ENCODE measurements around the gene GPR132.

DNA sequence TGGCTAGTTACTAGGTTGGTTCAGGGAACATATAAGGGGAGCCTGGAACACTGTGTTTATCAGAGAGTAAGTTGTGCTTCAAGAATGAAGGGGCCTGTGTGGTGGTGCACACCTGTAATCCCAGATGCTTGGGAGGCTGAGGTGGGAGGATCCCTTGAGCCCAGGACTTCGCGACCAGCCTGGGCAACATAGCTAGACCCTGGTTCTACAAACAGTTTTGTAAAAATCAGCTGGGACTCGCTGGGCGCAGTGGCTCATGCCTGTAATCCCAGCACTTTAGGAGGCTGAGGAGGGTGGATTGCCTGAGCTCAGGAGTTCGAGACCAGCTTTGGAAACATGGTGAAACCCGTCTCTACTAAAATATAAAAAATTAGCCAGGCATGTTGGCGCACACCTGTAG lies 42.1 kb upstream of the GPR132 start:
- TF ChIP-seq, protein P1, sequence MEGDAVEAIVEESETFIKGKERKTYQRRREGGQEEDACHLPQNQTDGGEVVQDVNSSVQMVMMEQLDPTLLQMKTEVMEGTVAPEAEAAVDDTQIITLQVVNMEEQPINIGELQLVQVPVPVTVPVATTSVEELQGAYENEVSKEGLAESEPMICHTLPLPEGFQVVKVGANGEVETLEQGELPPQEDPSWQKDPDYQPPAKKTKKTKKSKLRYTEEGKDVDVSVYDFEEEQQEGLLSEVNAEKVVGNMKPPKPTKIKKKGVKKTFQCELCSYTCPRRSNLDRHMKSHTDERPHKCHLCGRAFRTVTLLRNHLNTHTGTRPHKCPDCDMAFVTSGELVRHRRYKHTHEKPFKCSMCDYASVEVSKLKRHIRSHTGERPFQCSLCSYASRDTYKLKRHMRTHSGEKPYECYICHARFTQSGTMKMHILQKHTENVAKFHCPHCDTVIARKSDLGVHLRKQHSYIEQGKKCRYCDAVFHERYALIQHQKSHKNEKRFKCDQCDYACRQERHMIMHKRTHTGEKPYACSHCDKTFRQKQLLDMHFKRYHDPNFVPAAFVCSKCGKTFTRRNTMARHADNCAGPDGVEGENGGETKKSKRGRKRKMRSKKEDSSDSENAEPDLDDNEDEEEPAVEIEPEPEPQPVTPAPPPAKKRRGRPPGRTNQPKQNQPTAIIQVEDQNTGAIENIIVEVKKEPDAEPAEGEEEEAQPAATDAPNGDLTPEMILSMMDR (IDR thresholded peaks at IDR 0.05; ENCODE audit: insufficient read depth, low read depth, low read length): no peak
- no peak for TF ChIP-seq EZH2 (IDR thresholded peaks at IDR 0.05; ENCODE audit: insufficient read depth, low read length)
